Neural cell (in vitro differentiated cells): Measurements from ENCODE around the gene NLRP3. TPM values are rescaled to one million over a fixed set of nuclear protein-coding genes. Genes with fewer than 3 reads are reported as not detected.
A peak's percentile ranks its signal among the peaks of the same experiment; 100 is the strongest.

Source experiments
- H2AFZ ChIP-seq: fragments of 200-600, 300-800 bp; sonication (generic), shearing (Covaris generic); 2 replicates; pipeline ENCODE4 v1.6.0; 2014; ENCODE audit warnings: low read depth, mild to moderate bottlenecking, antibody characterized with exemption, low read length, moderate library complexity
- H3F3A ChIP-seq: fragments of 200-600 bp; shearing (Covaris generic); 2 replicates; pipeline ENCODE4 v1.6.1; 2016; ENCODE audit warnings: mild to moderate bottlenecking, moderate library complexity, mixed read lengths, antibody characterized with exemption, low read length; ENCODE audit not compliant: insufficient read depth, poor library complexity, severe bottlenecking
- H3K27ac ChIP-seq: fragments of 200-600, 300-800 bp; sonication (generic), shearing (Covaris generic); 2 replicates; pipeline ENCODE4 v1.5.1; 2014; ENCODE audit warnings: mild to moderate bottlenecking, low read length, moderate library complexity
- H3K27me3 ChIP-seq: fragments of 300-800, 200-600 bp; sonication (generic), shearing (Covaris generic); 2 replicates; pipeline ENCODE4 v1.6.0; 2014; ENCODE audit warnings: mild to moderate bottlenecking, low read depth, low read length, moderate library complexity; ENCODE audit not compliant: insufficient read depth
- H3K36me3 ChIP-seq: fragments of 300-800, 200-600 bp; sonication (generic), shearing (Covaris generic); 2 replicates; pipeline ENCODE4 v1.5.1; 2014; ENCODE audit warnings: mild to moderate bottlenecking, antibody characterized with exemption, low read length, moderate library complexity; ENCODE audit not compliant: insufficient read depth
- H3K4me2 ChIP-seq: fragments of 300-800, 200-600 bp; sonication (generic), shearing (Covaris generic); 2 replicates; pipeline ENCODE4 v1.6.0; 2014; ENCODE audit warnings: mild to moderate bottlenecking, low read length
- H3K4me3 ChIP-seq: fragments of 300-800, 200-600 bp; sonication (generic), shearing (Covaris generic); 2 replicates; pipeline ENCODE4 v1.5.1; 2014; ENCODE audit warnings: mild to moderate bottlenecking, low read length, moderate library complexity
- H3K79me2 ChIP-seq: fragments of 200-600 bp; shearing (Covaris generic); replicated peaks from 2 replicates; pipeline ENCODE4 v1.6.0; 2014; ENCODE audit warnings: mild to moderate bottlenecking, low read length, moderate library complexity; ENCODE audit not compliant: insufficient read depth
- H3K9ac ChIP-seq: fragments of 300-800, 200-600 bp; sonication (generic), shearing (Covaris generic); 2 replicates; pipeline ENCODE4 v1.6.1; 2016; ENCODE audit warnings: mild to moderate bottlenecking, low read length, mixed read lengths
- H3K9me2 ChIP-seq: fragments of 200-600 bp; shearing (Covaris generic); 2 replicates; pipeline ENCODE4 v1.6.1; 2016; ENCODE audit warnings: mild to moderate bottlenecking, low read length, mixed read lengths; ENCODE audit not compliant: insufficient read depth
- H3K9me3 ChIP-seq: fragments of 200-600, 300-800 bp; sonication (generic), shearing (Covaris generic); 2 replicates; pipeline ENCODE4 v1.6.1; 2016; ENCODE audit warnings: mild to moderate bottlenecking, mixed run types, low read length, moderate library complexity, mixed read lengths
- H4K20me1 ChIP-seq: fragments of 200-600 bp; shearing (Covaris generic); 2 replicates; pipeline ENCODE4 v1.6.1; 2016; ENCODE audit warnings: mild to moderate bottlenecking, mixed run types; ENCODE audit not compliant: insufficient read depth
- EP300 ChIP-seq: fragments of 450-650 bp; conservative IDR thresholded peaks from 2 replicates; pipeline ENCODE4 v1.6.1; 2014; ENCODE audit warnings: antibody characterized with exemption, mild to moderate bottlenecking, moderate library complexity; ENCODE audit not compliant: poor library complexity, severe bottlenecking
- EZH2 ChIP-seq: fragments of 200-600, 300-800 bp; shearing (Covaris generic), sonication (generic); IDR thresholded peaks from 2 replicates; pipeline ENCODE4 v1.6.1; 2014; ENCODE audit warnings: antibody characterized with exemption, low read length, borderline replicate concordance, mild to moderate bottlenecking; ENCODE audit not compliant: insufficient read depth, poor library complexity, severe bottlenecking
- MXI1 ChIP-seq: fragments of 450-650 bp; conservative IDR thresholded peaks from 2 replicates; pipeline ENCODE4 v1.6.1; 2014; ENCODE audit warnings: antibody characterized with exemption, mild to moderate bottlenecking; ENCODE audit not compliant: poor library complexity, severe bottlenecking
- POLR2AphosphoS5 ChIP-seq: IDR thresholded peaks from 2 replicates; pipeline ENCODE4 v1.6.1; 2012
- RAD21 ChIP-seq: fragments of 450-650 bp; conservative IDR thresholded peaks from 2 replicates; pipeline ENCODE4 v1.6.1; 2014; ENCODE audit warnings: antibody characterized with exemption, mild to moderate bottlenecking, moderate library complexity
- SMC3 ChIP-seq: fragments of 450-650 bp; conservative IDR thresholded peaks from 2 replicates; pipeline ENCODE4 v1.6.1; 2014; ENCODE audit warnings: antibody characterized with exemption, mild to moderate bottlenecking, moderate library complexity; ENCODE audit not compliant: poor library complexity
- TAF1 ChIP-seq: IDR thresholded peaks from 2 replicates; pipeline ENCODE4 v1.6.1; 2012; ENCODE audit warnings: low read depth
- polyA plus RNA-seq: library from polyadenylated mRNA; depleted of rRNA; stranded (reverse); fragments of >200 nt; gene quantifications from 2 replicates; pipeline ENCODE4 v1.2.3, GENCODE V29; 2014
- TF ChIP-seq, protein P1 (sequence below): fragments of 450-650 bp; IDR thresholded peaks from 2 replicates; pipeline ENCODE4 v1.5.1; 2014; ENCODE audit warnings: antibody characterized with exemption, mild to moderate bottlenecking, moderate library complexity; ENCODE audit not compliant: poor library complexity, severe bottlenecking
- TF ChIP-seq, protein P2 (sequence below): IDR thresholded peaks from 2 replicates; pipeline ENCODE4 v1.6.1; 2012; ENCODE audit warnings: borderline replicate concordance

NLRP3 gene
- polyA plus RNA-seq, 1 donor from 2014 or later, result 0.36 TPM

DNA sequence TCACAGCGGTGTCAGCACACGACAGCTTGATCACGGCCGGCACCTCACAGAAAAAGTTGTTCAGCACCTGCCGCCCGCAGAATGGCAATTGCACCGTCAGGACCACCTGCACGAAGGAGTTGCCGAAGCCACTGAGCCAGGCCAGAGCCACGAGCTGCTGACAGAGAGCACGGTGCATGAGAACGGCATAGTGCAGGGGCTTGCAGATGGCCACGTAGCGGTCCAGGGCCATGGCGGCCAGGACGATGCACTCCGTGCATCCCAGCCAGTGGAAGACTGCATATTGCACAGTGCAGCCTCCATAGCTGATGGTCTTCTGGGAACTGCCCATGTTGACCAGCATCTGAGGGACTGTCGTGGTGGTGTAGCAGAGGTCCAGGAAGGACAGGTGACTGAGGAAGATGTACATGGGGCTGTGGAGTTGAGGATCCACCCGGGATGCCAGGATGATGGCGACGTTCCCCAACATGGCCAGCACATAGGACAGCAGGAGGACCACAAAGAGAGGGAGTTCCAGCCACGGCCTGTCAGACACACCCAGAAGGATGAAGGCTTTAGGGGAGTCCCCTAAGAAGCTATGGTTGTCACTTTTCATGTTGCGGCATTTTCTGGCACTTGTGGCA lies 35.5 kb downstream of the NLRP3 start:
- H3K36me3 ChIP-seq, result no peaks in the 10 kb centered on the region
- H3K27ac ChIP-seq, result no peak overlapping the region
- H3K79me2 ChIP-seq, result no peaks in the 10 kb centered on the region
- no peaks in the 10 kb centered on the region for H4K20me1 ChIP-seq
- H3K27me3 ChIP-seq, result no peaks in the 10 kb centered on the region
- H3K9ac ChIP-seq, result no peak overlapping the region
- no peak overlapping the region for H3K4me3 ChIP-seq
- no peaks in the 10 kb centered on the region for H3K9me2 ChIP-seq
- TF ChIP-seq EZH2 (no peak), TAF1 (no peak), POLR2AphosphoS5 (no peak), RAD21 (no peak), EP300 (no peak), MXI1 (no peak), SMC3 (no peak)
- TF ChIP-seq, protein P1, sequence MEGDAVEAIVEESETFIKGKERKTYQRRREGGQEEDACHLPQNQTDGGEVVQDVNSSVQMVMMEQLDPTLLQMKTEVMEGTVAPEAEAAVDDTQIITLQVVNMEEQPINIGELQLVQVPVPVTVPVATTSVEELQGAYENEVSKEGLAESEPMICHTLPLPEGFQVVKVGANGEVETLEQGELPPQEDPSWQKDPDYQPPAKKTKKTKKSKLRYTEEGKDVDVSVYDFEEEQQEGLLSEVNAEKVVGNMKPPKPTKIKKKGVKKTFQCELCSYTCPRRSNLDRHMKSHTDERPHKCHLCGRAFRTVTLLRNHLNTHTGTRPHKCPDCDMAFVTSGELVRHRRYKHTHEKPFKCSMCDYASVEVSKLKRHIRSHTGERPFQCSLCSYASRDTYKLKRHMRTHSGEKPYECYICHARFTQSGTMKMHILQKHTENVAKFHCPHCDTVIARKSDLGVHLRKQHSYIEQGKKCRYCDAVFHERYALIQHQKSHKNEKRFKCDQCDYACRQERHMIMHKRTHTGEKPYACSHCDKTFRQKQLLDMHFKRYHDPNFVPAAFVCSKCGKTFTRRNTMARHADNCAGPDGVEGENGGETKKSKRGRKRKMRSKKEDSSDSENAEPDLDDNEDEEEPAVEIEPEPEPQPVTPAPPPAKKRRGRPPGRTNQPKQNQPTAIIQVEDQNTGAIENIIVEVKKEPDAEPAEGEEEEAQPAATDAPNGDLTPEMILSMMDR, result no peak
- TF ChIP-seq, protein P2, sequence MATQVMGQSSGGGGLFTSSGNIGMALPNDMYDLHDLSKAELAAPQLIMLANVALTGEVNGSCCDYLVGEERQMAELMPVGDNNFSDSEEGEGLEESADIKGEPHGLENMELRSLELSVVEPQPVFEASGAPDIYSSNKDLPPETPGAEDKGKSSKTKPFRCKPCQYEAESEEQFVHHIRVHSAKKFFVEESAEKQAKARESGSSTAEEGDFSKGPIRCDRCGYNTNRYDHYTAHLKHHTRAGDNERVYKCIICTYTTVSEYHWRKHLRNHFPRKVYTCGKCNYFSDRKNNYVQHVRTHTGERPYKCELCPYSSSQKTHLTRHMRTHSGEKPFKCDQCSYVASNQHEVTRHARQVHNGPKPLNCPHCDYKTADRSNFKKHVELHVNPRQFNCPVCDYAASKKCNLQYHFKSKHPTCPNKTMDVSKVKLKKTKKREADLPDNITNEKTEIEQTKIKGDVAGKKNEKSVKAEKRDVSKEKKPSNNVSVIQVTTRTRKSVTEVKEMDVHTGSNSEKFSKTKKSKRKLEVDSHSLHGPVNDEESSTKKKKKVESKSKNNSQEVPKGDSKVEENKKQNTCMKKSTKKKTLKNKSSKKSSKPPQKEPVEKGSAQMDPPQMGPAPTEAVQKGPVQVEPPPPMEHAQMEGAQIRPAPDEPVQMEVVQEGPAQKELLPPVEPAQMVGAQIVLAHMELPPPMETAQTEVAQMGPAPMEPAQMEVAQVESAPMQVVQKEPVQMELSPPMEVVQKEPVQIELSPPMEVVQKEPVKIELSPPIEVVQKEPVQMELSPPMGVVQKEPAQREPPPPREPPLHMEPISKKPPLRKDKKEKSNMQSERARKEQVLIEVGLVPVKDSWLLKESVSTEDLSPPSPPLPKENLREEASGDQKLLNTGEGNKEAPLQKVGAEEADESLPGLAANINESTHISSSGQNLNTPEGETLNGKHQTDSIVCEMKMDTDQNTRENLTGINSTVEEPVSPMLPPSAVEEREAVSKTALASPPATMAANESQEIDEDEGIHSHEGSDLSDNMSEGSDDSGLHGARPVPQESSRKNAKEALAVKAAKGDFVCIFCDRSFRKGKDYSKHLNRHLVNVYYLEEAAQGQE, result no peak
- no peak overlapping the region for H3K4me2 ChIP-seq
- no peaks in the 10 kb centered on the region for H3K9me3 ChIP-seq
- H3F3A ChIP-seq, result no peaks in the 10 kb centered on the region
- H2AFZ ChIP-seq, result no peak overlapping the region

DNA sequence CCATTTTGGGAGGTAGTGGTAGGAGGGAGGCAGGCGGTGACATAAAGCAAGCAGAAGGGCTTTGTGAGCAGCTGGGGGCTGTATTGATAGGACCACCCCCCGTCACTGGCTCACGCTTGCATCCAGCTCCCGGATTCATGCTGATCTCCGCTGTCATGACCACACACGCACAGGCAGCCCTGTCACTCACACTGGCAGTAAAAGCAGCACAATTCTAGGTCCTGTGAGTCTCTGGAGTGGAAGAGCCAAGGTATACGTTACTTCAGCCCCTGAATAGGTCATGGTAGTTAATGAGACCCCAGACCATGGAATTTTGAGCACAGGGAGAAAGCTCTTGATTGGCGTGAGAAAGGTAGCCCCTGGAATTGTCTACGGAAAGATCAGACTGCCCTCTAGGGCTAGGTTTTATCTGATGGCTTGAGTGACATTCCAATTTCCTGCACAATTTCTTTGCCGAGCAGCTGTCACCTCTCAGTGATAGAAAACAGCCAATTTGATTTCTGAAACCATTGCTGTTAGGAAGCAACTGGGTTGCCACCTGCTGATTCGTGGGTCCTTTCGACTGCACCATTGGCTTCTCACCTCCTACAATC lies 36.6 kb downstream of the NLRP3 start:
- H3K4me2 ChIP-seq, result no peak overlapping the region
- no peak overlapping the region for H3K27ac ChIP-seq
- H3K4me3 ChIP-seq, result no peak overlapping the region
- TF ChIP-seq MXI1 (no peak), TAF1 (no peak), EZH2 (no peak), RAD21 (peak; percentile 59), SMC3 (peak; percentile 35), EP300 (peak; percentile 15), POLR2AphosphoS5 (no peak)
- TF ChIP-seq, protein P2, result no peak
- TF ChIP-seq, protein P1, result peak; percentile 62
- no peaks in the 10 kb centered on the region for H3K9me2 ChIP-seq
- H3K9ac ChIP-seq, result no peak overlapping the region
- H3K27me3 ChIP-seq, result no peaks in the 10 kb centered on the region
- H3K36me3 ChIP-seq, result no peaks in the 10 kb centered on the region
- H3K79me2 ChIP-seq, result no peaks in the 10 kb centered on the region
- no peaks in the 10 kb centered on the region for H3K9me3 ChIP-seq
- H4K20me1 ChIP-seq, result no peaks in the 10 kb centered on the region
- no peaks in the 10 kb centered on the region for H3F3A ChIP-seq
- no peak overlapping the region for H2AFZ ChIP-seq
